ENCODE data around the gene SATB2. TPM values are rescaled to one million over a fixed set of nuclear protein-coding genes. Genes with fewer than 3 reads are reported as not detected.

Gene SATB2
- total RNA-seq, 1 donor from 2014 or later: 19.1 TPM

DNA sequence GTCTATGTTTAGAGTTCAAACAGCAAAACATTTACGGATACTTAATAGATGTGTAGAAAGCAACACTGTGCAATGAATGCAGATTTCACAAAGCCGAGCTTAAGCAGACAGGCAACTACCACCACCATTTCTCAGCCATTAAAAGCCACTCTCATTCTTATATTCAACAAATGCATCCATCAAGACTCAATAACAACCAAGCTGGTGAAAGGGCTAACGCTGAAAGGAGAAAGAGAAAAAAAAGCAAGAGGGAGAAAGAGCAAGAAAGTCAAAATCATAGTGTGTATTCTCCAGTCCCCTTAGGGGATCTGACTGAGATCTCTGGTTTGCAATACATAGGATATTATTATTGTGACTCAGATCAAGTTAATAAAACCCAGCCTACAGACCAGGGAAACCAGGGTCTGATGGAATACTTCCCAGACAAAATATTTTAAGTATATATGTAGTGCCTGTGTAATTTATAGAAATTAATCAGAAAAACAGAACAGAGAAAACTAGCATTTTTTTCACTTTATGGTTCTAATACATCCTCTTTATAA lies 14.1 kb downstream of the SATB2 start:
- TF ChIP-seq CTCF (conservative IDR thresholded peaks at IDR 0.05): no peak
- Mint-ChIP-seq H3K36me3 (peaks cover 4% of the 10 kb centered on the region), H3K27ac (no peak overlapping the region), H3K27me3 (peaks cover 22% of the 10 kb centered on the region), H3K4me3 (no peak overlapping the region), H3K4me1 (ENCODE audit: unreplicated experiment) (peaks cover 6% of the 10 kb centered on the region), H3K9me3 (no peaks in the 10 kb centered on the region)
- no peak for DNase-seq (ENCODE audit: extremely low spot score, unreplicated experiment)

DNA sequence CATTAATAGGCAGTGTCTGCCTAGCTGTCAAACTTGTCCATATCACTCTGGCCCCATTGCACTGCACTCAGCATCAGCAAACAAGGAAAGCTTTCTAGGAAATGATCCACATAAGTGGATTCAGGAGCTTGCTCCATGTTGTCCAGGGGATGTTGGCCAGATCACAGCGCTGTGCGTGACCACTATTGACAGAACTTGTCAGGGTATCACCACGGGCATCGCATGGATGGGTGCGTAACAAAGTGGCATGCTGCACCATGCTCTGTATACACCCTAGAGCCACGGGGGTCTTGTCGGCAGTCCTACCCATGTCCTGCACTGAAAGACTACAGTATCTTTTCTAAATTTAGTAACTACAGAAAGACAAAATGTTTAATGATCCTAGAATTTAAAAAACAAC lies 15.6 kb downstream of the SATB2 start:
- no peak for TF ChIP-seq CTCF (conservative IDR thresholded peaks at IDR 0.05)
- Mint-ChIP-seq H3K27ac (no peak overlapping the region), H3K27me3 (peaks cover 20% of the 10 kb centered on the region), H3K4me1 (ENCODE audit: unreplicated experiment) (peaks cover 6% of the 10 kb centered on the region), H3K9me3 (no peaks in the 10 kb centered on the region), H3K36me3 (peaks cover 4% of the 10 kb centered on the region), H3K4me3 (no peak overlapping the region)
- DNase-seq (ENCODE audit: extremely low spot score, unreplicated experiment): no peak

DNA sequence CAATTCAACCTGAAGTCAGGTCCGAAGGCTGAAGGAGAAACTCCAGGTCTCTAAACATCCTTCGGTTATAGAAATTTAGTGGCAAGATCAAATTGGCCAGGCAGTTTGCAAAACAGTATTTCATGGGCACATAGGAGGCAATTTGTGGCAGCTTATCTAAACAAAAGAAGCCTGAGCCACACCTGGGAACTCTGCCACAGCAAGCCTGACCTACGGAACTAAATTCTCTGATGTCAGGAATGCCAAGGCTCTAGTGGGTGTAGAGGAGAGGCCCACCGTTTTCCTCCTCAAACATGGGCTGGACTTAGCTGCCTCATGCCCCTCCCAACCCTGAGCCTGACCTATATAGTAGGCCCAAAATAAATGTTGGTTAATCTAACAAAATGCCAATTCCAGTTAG lies 16.0 kb downstream of the SATB2 start:
- DNase-seq (ENCODE audit: extremely low spot score, unreplicated experiment): no peak
- Mint-ChIP-seq H3K4me3 (no peak overlapping the region), H3K27ac (no peak overlapping the region), H3K9me3 (no peaks in the 10 kb centered on the region), H3K27me3 (peaks cover 18% of the 10 kb centered on the region), H3K4me1 (ENCODE audit: unreplicated experiment) (peaks cover 6% of the 10 kb centered on the region), H3K36me3 (peaks cover 4% of the 10 kb centered on the region)
- no peak for TF ChIP-seq CTCF (conservative IDR thresholded peaks at IDR 0.05)

DNA sequence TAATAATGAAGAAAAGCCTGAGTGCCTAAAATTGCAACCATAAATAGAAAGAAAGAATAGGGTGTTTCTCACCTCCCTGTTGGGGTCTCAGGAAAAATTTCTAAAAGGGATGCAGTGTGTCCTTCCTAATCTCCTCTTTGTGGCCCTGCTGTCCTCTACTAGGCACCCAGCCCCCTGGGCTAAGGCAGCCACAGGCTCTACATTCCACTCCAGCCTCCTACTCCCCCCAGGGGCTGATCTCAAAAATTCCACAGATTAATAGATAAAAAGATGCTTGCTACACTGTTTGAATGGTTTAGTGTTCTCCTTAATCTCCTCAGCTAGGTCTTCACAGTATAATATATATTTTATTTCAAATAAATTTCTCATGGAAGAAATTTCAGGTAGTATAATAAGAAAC lies 17.6 kb downstream of the SATB2 start:
- H3K27me3 Mint-ChIP-seq: peaks cover 7% of the 10 kb centered on the region
- peaks cover 4% of the 10 kb centered on the region for H3K36me3 Mint-ChIP-seq
- H3K4me1 Mint-ChIP-seq (ENCODE audit: unreplicated experiment): peaks cover 6% of the 10 kb centered on the region
- no peak for TF ChIP-seq CTCF (conservative IDR thresholded peaks at IDR 0.05)
- H3K9me3 Mint-ChIP-seq: no peaks in the 10 kb centered on the region
- no peak overlapping the region for H3K27ac Mint-ChIP-seq
- H3K4me3 Mint-ChIP-seq: no peak overlapping the region
- DNase-seq (ENCODE audit: extremely low spot score, unreplicated experiment): no peak

- DNase-seq (ENCODE audit: extremely low spot score, unreplicated experiment): no peak
- H3K36me3 Mint-ChIP-seq: peaks cover 3% of the 10 kb centered on the region
- H3K27me3 Mint-ChIP-seq: peaks cover 5% of the 10 kb centered on the region
- no peak overlapping the region for H3K4me3 Mint-ChIP-seq
- peaks cover 6% of the 10 kb centered on the region for H3K4me1 Mint-ChIP-seq (ENCODE audit: unreplicated experiment)
- no peak for TF ChIP-seq CTCF (conservative IDR thresholded peaks at IDR 0.05)
- H3K27ac Mint-ChIP-seq: no peak overlapping the region
- H3K9me3 Mint-ChIP-seq: no peaks in the 10 kb centered on the region
Measured at GRCh38 chr2:199439542-199439941, 18.2 kb downstream of the SATB2 start.

DNA sequence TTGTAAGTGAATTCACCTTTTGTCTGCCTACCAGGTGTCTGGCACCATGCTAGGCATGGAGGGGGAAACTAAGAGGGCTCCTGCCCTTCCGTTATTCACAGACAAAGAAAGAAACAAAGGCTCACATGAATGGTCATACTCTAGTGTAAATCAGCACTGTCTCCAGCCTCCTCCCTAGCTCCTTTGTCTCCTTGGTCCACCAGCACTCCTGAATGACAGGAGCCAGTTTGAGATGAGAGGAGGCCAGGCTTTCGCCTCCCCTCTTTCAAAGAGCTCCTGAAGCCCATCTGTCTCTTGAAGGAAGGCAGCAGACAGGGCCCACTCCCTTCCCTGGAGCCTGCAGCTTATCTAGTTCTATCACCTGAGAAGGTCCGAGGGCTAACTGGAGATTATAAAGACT lies 18.7 kb downstream of the SATB2 start:
- no peak for TF ChIP-seq CTCF (conservative IDR thresholded peaks at IDR 0.05)
- no peak for DNase-seq (ENCODE audit: extremely low spot score, unreplicated experiment)
- Mint-ChIP-seq H3K36me3 (no peaks in the 10 kb centered on the region), H3K27ac (no peak overlapping the region), H3K4me1 (ENCODE audit: unreplicated experiment) (peaks cover 6% of the 10 kb centered on the region), H3K9me3 (no peaks in the 10 kb centered on the region), H3K27me3 (peaks cover 2% of the 10 kb centered on the region), H3K4me3 (no peak overlapping the region)

All from type B pancreatic cell (in vitro differentiated cells).